Vagina (tissue), 2 donors: ENCODE data around the gene KCP. TPM values are rescaled to one million over a fixed set of nuclear protein-coding genes. Genes with fewer than 3 reads are reported as not detected.

Source experiments
- DNase-seq, 2 donors: peaks; one replicate each; pipeline ENCODE4 v3.0.0-alpha.2; 2017; ENCODE audit errors: extremely low spot score in 2 of 2
- H3K27ac ChIP-seq: fragments of 200-600 bp; sonication (generic); one replicate; pipeline ENCODE4 v1.5.1; 2019
- H3K27me3 ChIP-seq: fragments of 200-600 bp; sonication (generic); one replicate; pipeline ENCODE4 v1.5.1; 2019
- H3K36me3 ChIP-seq, 2 donors: fragments of 200-600 bp; sonication (generic); one replicate each; pipeline ENCODE4 v1.5.1; 2017 to 2019
- H3K4me1 ChIP-seq: fragments of 200-600 bp; sonication (generic); one replicate; pipeline ENCODE4 v1.5.1; 2019
- H3K4me3 ChIP-seq, 2 donors: fragments of 200-600 bp; sonication (generic); 1 replicate in 1 of 2; 2 replicates in 1 of 2; pipeline ENCODE4 v1.5.1; 2016 to 2019
- H3K9me3 ChIP-seq: fragments of 200-600 bp; sonication (generic); one replicate; pipeline ENCODE4 v1.5.1; 2019
- CTCF ChIP-seq, 3 experiments: fragments of 450-650 bp in 2 of 3; fragments of 200-600 bp in 1 of 3; sonication (generic) in 1 of 3; IDR thresholded peaks; one replicate each; pipeline ENCODE4 v1.5.1; 2017 to 2019; ENCODE audit warnings: antibody characterized with exemption in 3 of 3, mild to moderate bottlenecking in 2 of 3, moderate library complexity in 2 of 3
- POLR2A ChIP-seq, 2 donors: fragments of 450-650 bp; IDR thresholded peaks; one replicate each; pipeline ENCODE4 v1.6.1; 2017; ENCODE audit warnings: antibody characterized with exemption in 2 of 2, mild to moderate bottlenecking in 2 of 2, moderate library complexity in 2 of 2
- POLR2AphosphoS5 ChIP-seq, 2 donors: sonication (generic); formaldehyde crosslinking; IDR thresholded peaks; one replicate each; pipeline ENCODE4 v1.9.0; 2017; ENCODE audit warnings: antibody characterized with exemption in 2 of 2, mild to moderate bottlenecking in 2 of 2, low read depth in 1 of 2; ENCODE audit not compliant: insufficient read depth in 1 of 2
- intact Hi-C: fragments of 100-400 bp; cut with DNase I; formaldehyde crosslinking; loops from one replicate; pipeline ENCODE4 v1.15.1; 2023
- total RNA-seq: library from RNA; depleted of rRNA; stranded (reverse); fragments of >200 nt; gene quantifications from one replicate; pipeline ENCODE4 v1.2.3, GENCODE V29; 2016

Gene KCP
- total RNA-seq, 1 donor from 2014 or later, result 1.2 TPM

GRCh38 chr7:128854396-128854795, 56.1 kb downstream of the KCP start:
- DNase-seq, result no peak
- Histone ChIP-seq H3K4me3 (no peak overlapping the region), H3K4me1 (peaks cover 19% of the 10 kb centered on the region), H3K27ac (no peak overlapping the region), H3K36me3 (peaks cover 0 to 22% of the 10 kb centered on the region in 2 donors), H3K9me3 (no peaks in the 10 kb centered on the region), H3K27me3 (no peaks in the 10 kb centered on the region)
- TF ChIP-seq POLR2AphosphoS5 (IDR thresholded peaks at IDR 0.05; ENCODE audit: insufficient read depth in 1 of 2, low read depth in 1 of 2) (no peak), CTCF (IDR thresholded peaks at IDR 0.05) (no peak), POLR2A (IDR thresholded peaks at IDR 0.05) (no peak)
- intact Hi-C loops, result no loop called here

GRCh38 chr7:128853799-128854198, 56.7 kb downstream of the KCP start:
- Histone ChIP-seq H3K9me3 (no peaks in the 10 kb centered on the region), H3K36me3 (peaks cover 0 to 22% of the 10 kb centered on the region in 2 donors), H3K27me3 (no peaks in the 10 kb centered on the region), H3K27ac (no peak overlapping the region), H3K4me3 (no peak overlapping the region), H3K4me1 (peaks cover 13% of the 10 kb centered on the region)
- no peak for TF ChIP-seq CTCF (IDR thresholded peaks at IDR 0.05)
- no peak for TF ChIP-seq POLR2A (IDR thresholded peaks at IDR 0.05)
- intact Hi-C loops, result no loop called here
- DNase-seq, result no peak

GRCh38 chr7:128852537-128853254, 57.8 kb downstream of the KCP start:
- no peak overlapping the region for H3K4me3 ChIP-seq
- intact Hi-C loops, result no loop called here
- no peaks in the 10 kb centered on the region for H3K27me3 ChIP-seq
- no peak overlapping the region for H3K27ac ChIP-seq
- DNase-seq, result no peak
- peaks cover 7% of the 10 kb centered on the region for H3K4me1 ChIP-seq
- H3K9me3 ChIP-seq, result no peaks in the 10 kb centered on the region
- TF ChIP-seq POLR2A (IDR thresholded peaks at IDR 0.05) (no peak), CTCF (IDR thresholded peaks at IDR 0.05) (no peak), POLR2AphosphoS5 (IDR thresholded peaks at IDR 0.05; ENCODE audit: insufficient read depth in 1 of 2, low read depth in 1 of 2) (no peak)
- H3K36me3 ChIP-seq, result peaks cover 0 to 22% of the 10 kb centered on the region in 2 donors

- TF ChIP-seq CTCF (IDR thresholded peaks at IDR 0.05) (no peak), POLR2AphosphoS5 (IDR thresholded peaks at IDR 0.05; ENCODE audit: insufficient read depth in 1 of 2, low read depth in 1 of 2) (no peak), POLR2A (IDR thresholded peaks at IDR 0.05) (no peak)
- no peak for DNase-seq
- no peak overlapping the region for H3K27ac ChIP-seq
- intact Hi-C loops, result no loop called here
- no peaks in the 10 kb centered on the region for H3K27me3 ChIP-seq
- H3K4me1 ChIP-seq, result no peaks in the 10 kb centered on the region
- H3K4me3 ChIP-seq, result no peak overlapping the region
- H3K36me3 ChIP-seq, result peaks cover 0 to 23% of the 10 kb centered on the region in 2 donors
- no peaks in the 10 kb centered on the region for H3K9me3 ChIP-seq
Measured at GRCh38 chr7:128849804-128850490, 60.6 kb downstream of the KCP start.

- DNase-seq, result no peak
- Histone ChIP-seq H3K27me3 (no peaks in the 10 kb centered on the region), H3K4me3 (no peak overlapping the region), H3K4me1 (no peaks in the 10 kb centered on the region), H3K36me3 (peaks cover 0 to 31% of the 10 kb centered on the region in 2 donors), H3K27ac (no peak overlapping the region), H3K9me3 (no peaks in the 10 kb centered on the region)
- TF ChIP-seq POLR2A (IDR thresholded peaks at IDR 0.05) (no peak), CTCF (IDR thresholded peaks at IDR 0.05) (no peak), POLR2AphosphoS5 (IDR thresholded peaks at IDR 0.05; ENCODE audit: insufficient read depth in 1 of 2, low read depth in 1 of 2) (no peak)
- intact Hi-C loops, result no loop called here
Measured at GRCh38 chr7:128849156-128849515, 61.4 kb downstream of the KCP start.
